HEK293 (cell line): ENCODE measurements around the gene SLC6A1.

Experiments
- CTCF ChIA-PET: fragments of 350-600 bp; formaldehyde crosslinking; extraction: SDS; loops from one replicate; lab custom pipeline; 2021; ENCODE audit warnings: antibody characterized with exemption; lab: Yijun Ruan, JAX
- POLR2A ChIA-PET: fragments of 300-600 bp; formaldehyde crosslinking; extraction: SDS; loops from one replicate; lab custom pipeline; 2020; ENCODE audit warnings: antibody characterized with exemption, inconsistent platforms; lab: Yijun Ruan, JAX
- H3K27ac ChIP-seq: fragments of 200-500 bp; sonication (Bioruptor generic); 2 replicates; pipeline ENCODE4 v1.5.1; 2014; ENCODE audit warnings: low read depth, low read length, control low read depth, inconsistent platforms; ENCODE audit errors: extremely low read depth
- H3K36me3 ChIP-seq, 2 experiments: fragments of 200-500 bp in 1 of 2; sonication (Bioruptor generic) in 1 of 2; 1 replicate in 1 of 2; 2 replicates in 1 of 2; pipeline ENCODE4 v1.5.1; 2014 to 2017; ENCODE audit warnings: inconsistent platforms in 2 of 2, low read length in 2 of 2; ENCODE audit not compliant: control insufficient read depth in 2 of 2, insufficient read depth in 1 of 2
- H3K4me1 ChIP-seq: fragments of 200-500 bp; sonication (Bioruptor generic); 2 replicates; pipeline ENCODE4 v1.5.1; 2014; ENCODE audit warnings: mild to moderate bottlenecking, low read length, inconsistent platforms; ENCODE audit not compliant: control insufficient read depth, insufficient read depth
- H3K4me3 ChIP-seq: 2 replicates; pipeline ENCODE4 v1.5.1; 2011; ENCODE audit warnings: low read depth, mild to moderate bottlenecking, control low read depth, low read length, moderate library complexity
- H3K9me3 ChIP-seq: fragments of 200-500 bp; sonication (Bioruptor generic); 2 replicates; pipeline ENCODE4 v1.5.1; 2014; ENCODE audit warnings: low read depth, low read length, inconsistent platforms; ENCODE audit not compliant: control insufficient read depth, insufficient read depth
- GLI2 ChIP-seq: fragments of 450-650 bp; formaldehyde crosslinking; IDR thresholded peaks from 2 replicates; pipeline ENCODE4; 2017; ENCODE audit warnings: missing biosample characterization, missing genetic modification characterization, low read depth, borderline replicate concordance
- HOXD13 ChIP-seq: sonication (generic); formaldehyde crosslinking; IDR thresholded peaks from 2 replicates; pipeline ENCODE4 v1.8.0; 2022; ENCODE audit warnings: missing genetic modification reagents, borderline replicate concordance
- TRIM28 ChIP-seq: IDR thresholded peaks from 2 replicates; pipeline ENCODE4 v1.6.1; 2011; ENCODE audit warnings: low read length, control low read depth, borderline replicate concordance
- ZBTB7A ChIP-seq: fragments of 450-650 bp; formaldehyde crosslinking; IDR thresholded peaks from 2 replicates; pipeline ENCODE4 v1.5.1; 2016; ENCODE audit warnings: low read depth, missing biosample characterization, missing genetic modification characterization
- ZIC2 ChIP-seq: fragments of 450-650 bp; formaldehyde crosslinking; IDR thresholded peaks from 2 replicates; pipeline ENCODE4 v1.5.1; 2016; ENCODE audit warnings: missing biosample characterization, missing genetic modification characterization
- ZNF157 ChIP-seq: fragments of 450-650 bp; formaldehyde crosslinking; IDR thresholded peaks from 2 replicates; pipeline ENCODE4 v1.5.1; 2016; ENCODE audit warnings: missing biosample characterization, missing genetic modification characterization
- ZNF174 ChIP-seq: fragments of 450-650 bp; formaldehyde crosslinking; IDR thresholded peaks from 2 replicates; pipeline ENCODE4 v1.5.0; 2017; ENCODE audit warnings: missing biosample characterization, mild to moderate bottlenecking, missing genetic modification characterization
- ZNF184 ChIP-seq: fragments of 450-650 bp; IDR thresholded peaks from 2 replicates; pipeline ENCODE4 v1.5.1; 2018; ENCODE audit warnings: missing biosample characterization, mild to moderate bottlenecking, missing genetic modification characterization
- ZNF214 ChIP-seq: fragments of 450-650 bp; formaldehyde crosslinking; IDR thresholded peaks from 2 replicates; pipeline ENCODE4 v1.5.1; 2017; ENCODE audit warnings: missing biosample characterization, mild to moderate bottlenecking, missing genetic modification characterization, borderline replicate concordance
- ZNF24 ChIP-seq: fragments of 450-650 bp; formaldehyde crosslinking; IDR thresholded peaks from 2 replicates; pipeline ENCODE4 v1.5.1; 2016; ENCODE audit warnings: missing biosample characterization, missing genetic modification characterization
- ZNF350 ChIP-seq: fragments of 450-650 bp; formaldehyde crosslinking; IDR thresholded peaks from 2 replicates; pipeline ENCODE4 v1.5.0; 2017; ENCODE audit warnings: missing biosample characterization, mild to moderate bottlenecking, missing genetic modification characterization
- ZNF366 ChIP-seq: fragments of 450-650 bp; formaldehyde crosslinking; conservative IDR thresholded peaks from 2 replicates; pipeline ENCODE4 v1.5.1; 2016; ENCODE audit warnings: missing biosample characterization, missing genetic modification characterization
- ZNF548 ChIP-seq: fragments of 450-650 bp; formaldehyde crosslinking; IDR thresholded peaks from 2 replicates; pipeline ENCODE4 v1.5.1; 2016; ENCODE audit warnings: missing biosample characterization, missing genetic modification characterization
- ZNF560 ChIP-seq: fragments of 450-650 bp; formaldehyde crosslinking; IDR thresholded peaks from 2 replicates; pipeline ENCODE4 v1.5.1; 2017; ENCODE audit warnings: missing biosample characterization, missing genetic modification characterization, borderline replicate concordance
- TF ChIP-seq, protein P1 (sequence below): fragments of 450-650 bp; formaldehyde crosslinking; IDR thresholded peaks from 2 replicates; pipeline ENCODE4 v1.5.1; 2016; ENCODE audit warnings: missing biosample characterization, missing genetic modification characterization
- TF ChIP-seq, protein P2 (sequence below): fragments of 450-650 bp; formaldehyde crosslinking; IDR thresholded peaks from 2 replicates; pipeline ENCODE4 v1.5.1; 2016; ENCODE audit warnings: missing biosample characterization, missing genetic modification characterization
- TF ChIP-seq, protein P3 (sequence below): fragments of 450-650 bp; formaldehyde crosslinking; IDR thresholded peaks from 2 replicates; pipeline ENCODE4 v1.5.1; 2016; ENCODE audit warnings: missing biosample characterization, missing genetic modification characterization
- TF ChIP-seq, protein P4 (sequence below): fragments of 450-650 bp; IDR thresholded peaks from 2 replicates; pipeline ENCODE4 v1.5.1; 2018; ENCODE audit warnings: missing biosample characterization, missing genetic modification characterization

Gene SLC6A1

DNA sequence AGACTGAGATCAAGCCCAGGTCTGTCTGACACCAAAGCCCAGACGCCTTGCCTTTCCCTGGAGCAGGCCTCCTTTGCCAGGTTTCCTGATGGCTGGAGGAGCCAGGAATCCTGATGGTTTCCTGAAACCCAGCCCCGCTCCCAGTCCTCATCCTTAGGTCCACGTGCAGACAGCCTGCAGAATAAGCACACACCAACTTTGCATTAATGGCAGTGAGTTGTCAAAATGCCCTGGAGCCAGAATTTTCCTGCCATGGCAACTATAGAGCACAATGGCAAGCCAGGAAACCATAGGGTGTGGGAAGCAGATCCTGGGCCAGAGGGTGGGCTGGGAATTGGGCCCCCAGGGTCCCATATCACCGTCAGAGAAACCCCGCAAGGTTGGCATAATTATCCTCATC lies 94.3 kb downstream of the SLC6A1 start (continued):
- TF ChIP-seq, protein P1, sequence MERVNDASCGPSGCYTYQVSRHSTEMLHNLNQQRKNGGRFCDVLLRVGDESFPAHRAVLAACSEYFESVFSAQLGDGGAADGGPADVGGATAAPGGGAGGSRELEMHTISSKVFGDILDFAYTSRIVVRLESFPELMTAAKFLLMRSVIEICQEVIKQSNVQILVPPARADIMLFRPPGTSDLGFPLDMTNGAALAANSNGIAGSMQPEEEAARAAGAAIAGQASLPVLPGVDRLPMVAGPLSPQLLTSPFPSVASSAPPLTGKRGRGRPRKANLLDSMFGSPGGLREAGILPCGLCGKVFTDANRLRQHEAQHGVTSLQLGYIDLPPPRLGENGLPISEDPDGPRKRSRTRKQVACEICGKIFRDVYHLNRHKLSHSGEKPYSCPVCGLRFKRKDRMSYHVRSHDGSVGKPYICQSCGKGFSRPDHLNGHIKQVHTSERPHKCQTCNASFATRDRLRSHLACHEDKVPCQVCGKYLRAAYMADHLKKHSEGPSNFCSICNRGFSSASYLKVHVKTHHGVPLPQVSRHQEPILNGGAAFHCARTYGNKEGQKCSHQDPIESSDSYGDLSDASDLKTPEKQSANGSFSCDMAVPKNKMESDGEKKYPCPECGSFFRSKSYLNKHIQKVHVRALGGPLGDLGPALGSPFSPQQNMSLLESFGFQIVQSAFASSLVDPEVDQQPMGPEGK (tag by site-specific recombination) = no peak
- TF ChIP-seq GLI2 (tag by site-specific recombination) (no peak), ZNF184 (tag by site-specific recombination) (no peak), ZNF350 (tag by site-specific recombination) (no peak), ZBTB7A (tag by site-specific recombination) (no peak), TRIM28 (no peak), ZIC2 (no peak), ZNF157 (no peak)
- TF ChIP-seq, protein P2, sequence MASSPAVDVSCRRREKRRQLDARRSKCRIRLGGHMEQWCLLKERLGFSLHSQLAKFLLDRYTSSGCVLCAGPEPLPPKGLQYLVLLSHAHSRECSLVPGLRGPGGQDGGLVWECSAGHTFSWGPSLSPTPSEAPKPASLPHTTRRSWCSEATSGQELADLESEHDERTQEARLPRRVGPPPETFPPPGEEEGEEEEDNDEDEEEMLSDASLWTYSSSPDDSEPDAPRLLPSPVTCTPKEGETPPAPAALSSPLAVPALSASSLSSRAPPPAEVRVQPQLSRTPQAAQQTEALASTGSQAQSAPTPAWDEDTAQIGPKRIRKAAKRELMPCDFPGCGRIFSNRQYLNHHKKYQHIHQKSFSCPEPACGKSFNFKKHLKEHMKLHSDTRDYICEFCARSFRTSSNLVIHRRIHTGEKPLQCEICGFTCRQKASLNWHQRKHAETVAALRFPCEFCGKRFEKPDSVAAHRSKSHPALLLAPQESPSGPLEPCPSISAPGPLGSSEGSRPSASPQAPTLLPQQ = no peak
- TF ChIP-seq, all 188 proteins: peak for 0

DNA sequence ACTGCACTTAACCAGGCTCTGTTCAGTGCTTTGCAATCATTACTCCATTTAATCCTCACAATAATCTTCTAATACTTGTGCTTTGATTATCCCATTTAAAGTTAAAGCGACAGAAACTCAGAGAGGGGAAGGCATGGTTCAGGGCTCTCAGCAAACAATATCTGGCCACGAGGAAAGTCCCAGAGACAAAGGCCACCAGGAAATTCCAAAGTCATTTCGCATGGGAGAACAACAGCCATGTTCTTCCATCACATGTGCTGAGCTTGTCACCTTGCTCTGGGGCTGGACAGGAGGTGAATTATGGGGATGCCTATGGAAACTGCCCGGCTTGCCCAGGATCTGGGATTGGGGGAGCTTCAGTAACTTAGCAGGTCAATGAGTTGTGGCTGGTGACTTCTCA lies 95.5 kb downstream of the SLC6A1 start:
- no peak overlapping the region for H3K4me3 ChIP-seq
- TF ChIP-seq, protein P3, sequence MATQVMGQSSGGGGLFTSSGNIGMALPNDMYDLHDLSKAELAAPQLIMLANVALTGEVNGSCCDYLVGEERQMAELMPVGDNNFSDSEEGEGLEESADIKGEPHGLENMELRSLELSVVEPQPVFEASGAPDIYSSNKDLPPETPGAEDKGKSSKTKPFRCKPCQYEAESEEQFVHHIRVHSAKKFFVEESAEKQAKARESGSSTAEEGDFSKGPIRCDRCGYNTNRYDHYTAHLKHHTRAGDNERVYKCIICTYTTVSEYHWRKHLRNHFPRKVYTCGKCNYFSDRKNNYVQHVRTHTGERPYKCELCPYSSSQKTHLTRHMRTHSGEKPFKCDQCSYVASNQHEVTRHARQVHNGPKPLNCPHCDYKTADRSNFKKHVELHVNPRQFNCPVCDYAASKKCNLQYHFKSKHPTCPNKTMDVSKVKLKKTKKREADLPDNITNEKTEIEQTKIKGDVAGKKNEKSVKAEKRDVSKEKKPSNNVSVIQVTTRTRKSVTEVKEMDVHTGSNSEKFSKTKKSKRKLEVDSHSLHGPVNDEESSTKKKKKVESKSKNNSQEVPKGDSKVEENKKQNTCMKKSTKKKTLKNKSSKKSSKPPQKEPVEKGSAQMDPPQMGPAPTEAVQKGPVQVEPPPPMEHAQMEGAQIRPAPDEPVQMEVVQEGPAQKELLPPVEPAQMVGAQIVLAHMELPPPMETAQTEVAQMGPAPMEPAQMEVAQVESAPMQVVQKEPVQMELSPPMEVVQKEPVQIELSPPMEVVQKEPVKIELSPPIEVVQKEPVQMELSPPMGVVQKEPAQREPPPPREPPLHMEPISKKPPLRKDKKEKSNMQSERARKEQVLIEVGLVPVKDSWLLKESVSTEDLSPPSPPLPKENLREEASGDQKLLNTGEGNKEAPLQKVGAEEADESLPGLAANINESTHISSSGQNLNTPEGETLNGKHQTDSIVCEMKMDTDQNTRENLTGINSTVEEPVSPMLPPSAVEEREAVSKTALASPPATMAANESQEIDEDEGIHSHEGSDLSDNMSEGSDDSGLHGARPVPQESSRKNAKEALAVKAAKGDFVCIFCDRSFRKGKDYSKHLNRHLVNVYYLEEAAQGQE (tag by site-specific recombination) = no peak
- TF ChIP-seq HOXD13 (CRISPR knock-in tag) = no peak
- TF ChIP-seq ZNF560 = no peak
- no peak for TF ChIP-seq ZNF366
- TF ChIP-seq, protein P4, sequence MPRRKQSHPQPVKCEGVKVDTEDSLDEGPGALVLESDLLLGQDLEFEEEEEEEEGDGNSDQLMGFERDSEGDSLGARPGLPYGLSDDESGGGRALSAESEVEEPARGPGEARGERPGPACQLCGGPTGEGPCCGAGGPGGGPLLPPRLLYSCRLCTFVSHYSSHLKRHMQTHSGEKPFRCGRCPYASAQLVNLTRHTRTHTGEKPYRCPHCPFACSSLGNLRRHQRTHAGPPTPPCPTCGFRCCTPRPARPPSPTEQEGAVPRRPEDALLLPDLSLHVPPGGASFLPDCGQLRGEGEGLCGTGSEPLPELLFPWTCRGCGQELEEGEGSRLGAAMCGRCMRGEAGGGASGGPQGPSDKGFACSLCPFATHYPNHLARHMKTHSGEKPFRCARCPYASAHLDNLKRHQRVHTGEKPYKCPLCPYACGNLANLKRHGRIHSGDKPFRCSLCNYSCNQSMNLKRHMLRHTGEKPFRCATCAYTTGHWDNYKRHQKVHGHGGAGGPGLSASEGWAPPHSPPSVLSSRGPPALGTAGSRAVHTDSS = no peak
- no peak for TF ChIP-seq ZNF174 (tag by site-specific recombination)
- TF ChIP-seq ZNF214 = no peak
- TF ChIP-seq ZNF24 (tag by site-specific recombination) = no peak
- TF ChIP-seq ZNF350 (tag by site-specific recombination) = no peak
- TF ChIP-seq GLI2 (tag by site-specific recombination) = no peak
- no peak for TF ChIP-seq ZNF548 (tag by site-specific recombination)
- no peak overlapping the region for H3K27ac ChIP-seq
- H3K4me1 ChIP-seq = no peaks in the 10 kb centered on the region
- H3K9me3 ChIP-seq = no peaks in the 10 kb centered on the region
- ChIA-PET CTCF (interaction anchor here (1.9 kb wide), 1 partner anchor 28 kb away, joined by 7 read pairs; no protein-coding TSS in a partner anchor), POLR2A (no interaction called here)
- H3K36me3 ChIP-seq = no peaks in the 10 kb centered on the region
